SK-N-SH treated with all-trans-retinoic acid at 6 μM for 48 hours (cell line): ENCODE results near the gene RAD23A.

ENCODE experiments used
- ATAC-seq: fragments of 200-7000 bp; cut with Tn5 transposase; 3 replicates; pipeline ENCODE4 v1.9.1; 2020; ENCODE audit warnings: mild to moderate bottlenecking, moderate library complexity
- ARNTL ChIP-seq: fragments of 450-650 bp; formaldehyde crosslinking; IDR thresholded peaks from 2 replicates; pipeline ENCODE4 v1.5.0; 2020; ENCODE audit warnings: low read depth, mild to moderate bottlenecking, moderate library complexity, borderline replicate concordance
- BACH2 ChIP-seq: fragments of 250-450 bp; sonication (Bioruptor Pico); IDR thresholded peaks from 2 replicates; pipeline ENCODE4 v1.9.0; 2021; ENCODE audit warnings: mild to moderate bottlenecking, borderline replicate concordance
- CREB5 ChIP-seq: fragments of 250-450 bp; sonication (Bioruptor Pico); IDR thresholded peaks from 2 replicates; pipeline ENCODE4 v1.5.1; 2020; ENCODE audit warnings: low read depth, mild to moderate bottlenecking, moderate library complexity
- CSDC2 ChIP-seq: fragments of 250-450 bp; sonication (Bioruptor Pico); IDR thresholded peaks from 2 replicates; pipeline ENCODE4 v1.5.0; 2020; ENCODE audit warnings: mild to moderate bottlenecking, moderate library complexity
- CSRNP3 ChIP-seq: fragments of 250-450 bp; sonication (Bioruptor Pico); IDR thresholded peaks from 2 replicates; pipeline ENCODE4 v1.5.1; 2021; ENCODE audit warnings: mild to moderate bottlenecking, moderate library complexity
- ESRRG ChIP-seq: fragments of 250-450 bp; sonication (Bioruptor Pico); IDR thresholded peaks from 2 replicates; pipeline ENCODE4 v1.6.1; 2021; ENCODE audit warnings: mild to moderate bottlenecking
- ISL1 ChIP-seq: fragments of 250-450 bp; sonication (Bioruptor Pico); IDR thresholded peaks from 2 replicates; pipeline ENCODE4 v2.1.2; 2022; ENCODE audit warnings: mild to moderate bottlenecking, moderate library complexity
- OSR1 ChIP-seq: fragments of 250-450 bp; sonication (Bioruptor Pico); IDR thresholded peaks from 2 replicates; pipeline ENCODE4 v1.8.0; 2022; ENCODE audit warnings: moderate library complexity, mild to moderate bottlenecking, inconsistent platforms
- PATZ1 ChIP-seq: fragments of 250-450 bp; sonication (Bioruptor Pico); IDR thresholded peaks from 2 replicates; pipeline ENCODE4 v1.8.0; 2020; ENCODE audit warnings: mild to moderate bottlenecking, moderate library complexity, borderline replicate concordance
- PPARA ChIP-seq: fragments of 250-450 bp; sonication (Bioruptor Pico); IDR thresholded peaks from 2 replicates; pipeline ENCODE4 v1.5.0; 2020; ENCODE audit warnings: mild to moderate bottlenecking, borderline replicate concordance
- RARB ChIP-seq: fragments of 250-450 bp; sonication (Bioruptor Pico); IDR thresholded peaks from 2 replicates; pipeline ENCODE4 v1.8.0; 2021; ENCODE audit warnings: mild to moderate bottlenecking, moderate library complexity
- SNAI2 ChIP-seq: fragments of 250-450 bp; sonication (Bioruptor Pico); IDR thresholded peaks from 2 replicates; pipeline ENCODE4 v1.5.0; 2020; ENCODE audit warnings: mild to moderate bottlenecking, moderate library complexity
- TCF4 ChIP-seq: fragments of 250-450 bp; sonication (Bioruptor Pico); IDR thresholded peaks from 2 replicates; pipeline ENCODE4 v1.8.0; 2021; ENCODE audit warnings: mild to moderate bottlenecking, moderate library complexity, borderline replicate concordance
- TOX ChIP-seq: fragments of 250-450 bp; sonication (Bioruptor Pico); IDR thresholded peaks from 2 replicates; pipeline ENCODE4 v1.8.0; 2021; ENCODE audit warnings: mild to moderate bottlenecking, moderate library complexity, borderline replicate concordance
- TSHZ2 ChIP-seq: fragments of 250-450 bp; sonication (Bioruptor Pico); IDR thresholded peaks from 2 replicates; pipeline ENCODE4 v1.5.0; 2020; ENCODE audit warnings: mild to moderate bottlenecking, moderate library complexity
- ZC3H10 ChIP-seq: fragments of 250-450 bp; sonication (Bioruptor Pico); IDR thresholded peaks from 2 replicates; pipeline ENCODE4 v1.5.1; 2021; ENCODE audit warnings: mild to moderate bottlenecking, moderate library complexity
- ZFP3 ChIP-seq: fragments of 250-450 bp; sonication (Bioruptor Pico); IDR thresholded peaks from 2 replicates; pipeline ENCODE4 v1.5.0; 2020; ENCODE audit warnings: mild to moderate bottlenecking, moderate library complexity
- ZNF565 ChIP-seq: fragments of 450-650 bp; formaldehyde crosslinking; conservative IDR thresholded peaks from 2 replicates; pipeline ENCODE4 v1.5.0; 2020; ENCODE audit warnings: low read depth, mild to moderate bottlenecking, moderate library complexity
- ZNF70 ChIP-seq: fragments of 450-650 bp; formaldehyde crosslinking; IDR thresholded peaks from 2 replicates; pipeline ENCODE4 v1.5.0; 2020; ENCODE audit warnings: mild to moderate bottlenecking, moderate library complexity
- ZNF8 ChIP-seq: fragments of 450-650 bp; formaldehyde crosslinking; IDR thresholded peaks from 2 replicates; pipeline ENCODE4 v1.5.0; 2020; ENCODE audit warnings: mild to moderate bottlenecking, moderate library complexity

Gene RAD23A

GRCh38 chr19:12994701-12995595 is 49.3 kb downstream of the RAD23A start, which contains the start of gene NFIX:
Gene NFIX, plus strand, starts transcription at chr19:12995475. Its CDS starts 363 bp downstream, at chr19:12995838.
- ATAC-seq: peak; percentile 54
- TF ChIP-seq TCF4 (no peak), ZNF8 (no peak), PPARA (no peak), ARNTL (CRISPR knock-in tag) (no peak), ESRRG (CRISPR knock-in tag) (no peak), ZNF70 (CRISPR knock-in tag) (no peak), CREB5 (no peak)

GRCh38 chr19:12995596-12996405 is 50.1 kb downstream of the RAD23A start:
- no peak for TF ChIP-seq BACH2 (CRISPR knock-in tag)
- TF ChIP-seq PATZ1: no peak
- no peak for TF ChIP-seq ZC3H10 (CRISPR knock-in tag)
- no peak for TF ChIP-seq RARB (CRISPR knock-in tag)
- no peak for TF ChIP-seq ZNF565 (CRISPR knock-in tag)
- TF ChIP-seq, all 23 proteins: peak for 0
- peak; percentile 46 for ATAC-seq

GRCh38 chr19:12996406-12997094 is 50.9 kb downstream of the RAD23A start:
- peak; percentile 35 for ATAC-seq

More at GRCh38 chr19:12996406-12997094, 50.9 kb downstream of the RAD23A start:
- no peak for TF ChIP-seq ESRRG (CRISPR knock-in tag)
- TF ChIP-seq ARNTL (CRISPR knock-in tag): no peak
- no peak for TF ChIP-seq TOX (CRISPR knock-in tag)
- no peak for TF ChIP-seq ZC3H10 (CRISPR knock-in tag)
- no peak for TF ChIP-seq TSHZ2 (CRISPR knock-in tag)
- TF ChIP-seq ZFP3 (CRISPR knock-in tag): no peak
- no peak for TF ChIP-seq CSRNP3 (CRISPR knock-in tag)
- TF ChIP-seq SNAI2 (CRISPR knock-in tag): no peak
- TF ChIP-seq PATZ1: no peak
- TF ChIP-seq ZNF8: no peak
- TF ChIP-seq ISL1 (CRISPR knock-in tag): no peak
- TF ChIP-seq OSR1 (CRISPR knock-in tag): no peak
- no peak for TF ChIP-seq CSDC2 (CRISPR knock-in tag)
- TF ChIP-seq, all 23 proteins: peak for 0
